Testis (tissue), 2 donors: ENCODE data around the gene MDP1.

Experiments used
- CTCF ChIP-seq, 3 experiments: fragments of 450-650 bp in 2 of 3; fragments of 200-600 bp in 1 of 3; sonication (generic) in 1 of 3; IDR thresholded peaks; one replicate each; pipeline ENCODE4 v1.5.1; 2016 to 2019; ENCODE audit warnings: antibody characterized with exemption in 3 of 3, mild to moderate bottlenecking in 2 of 3, moderate library complexity in 1 of 3
- POLR2A ChIP-seq: fragments of 450-650 bp; IDR thresholded peaks from one replicate; pipeline ENCODE4 v1.6.1; 2017; ENCODE audit warnings: antibody characterized with exemption, mild to moderate bottlenecking, moderate library complexity

GRCh38 chr14:24263848-24264247 lies 48.0 kb upstream of the MDP1 start:
- no peak for TF ChIP-seq CTCF (IDR thresholded peaks at IDR 0.05)
- no peak for TF ChIP-seq POLR2A
